CD8-positive, alpha-beta memory T cell (primary cell): ENCODE data around the gene VEGFA. TPM values are rescaled to one million over a fixed set of nuclear protein-coding genes. Genes with fewer than 3 reads are reported as not detected.

Experiments used
- CTCF ChIA-PET: fragments of 350-600 bp; sonication (Branson Sonifier 250); formaldehyde crosslinking; loops from one replicate; lab custom pipeline; 2021; ENCODE audit warnings: antibody characterized with exemption; lab: Charles Lee
- POLR2A ChIA-PET: fragments of 350-600 bp; sonication (Branson Sonifier 250); formaldehyde crosslinking; loops from one replicate; lab custom pipeline; 2021; ENCODE audit warnings: antibody characterized with exemption; lab: Charles Lee
- DNase-seq, 5 donors: peaks; one replicate each; pipeline versions ENCODE4 v3.0.0 to v3.0.0-alpha.2; 2020 to 2022; ENCODE audit warnings: mixed read lengths in 1 of 5
- H3K27ac ChIP-seq: one replicate; pipeline ENCODE4 v1.7.0; 2013; ENCODE audit warnings: low read depth, mild to moderate bottlenecking, low read length, moderate library complexity
- H3K27me3 ChIP-seq: 2 replicates; pipeline ENCODE4 v1.7.0; 2013; ENCODE audit warnings: low read length, mild to moderate bottlenecking; ENCODE audit not compliant: insufficient read depth, poor library complexity, severe bottlenecking
- H3K36me3 ChIP-seq: 2 replicates; pipeline ENCODE4 v1.7.0; 2013; ENCODE audit warnings: mild to moderate bottlenecking, low read length, moderate library complexity; ENCODE audit not compliant: insufficient read depth
- H3K4me1 ChIP-seq: 2 replicates; pipeline ENCODE4 v1.7.0; 2013; ENCODE audit warnings: mild to moderate bottlenecking, low read length, moderate library complexity; ENCODE audit not compliant: insufficient read depth
- H3K4me3 ChIP-seq: 2 replicates; pipeline ENCODE4 v1.7.0; 2013; ENCODE audit warnings: mild to moderate bottlenecking, low read length
- H3K9me3 ChIP-seq: 2 replicates; pipeline ENCODE4 v1.7.0; 2013; ENCODE audit warnings: mild to moderate bottlenecking, low read length
- H3K27ac Mint-ChIP-seq, 8 donors: one replicate each; pipeline ENCODE4 v1.8.0; 2020 to 2021; ENCODE audit warnings: mixed read lengths in 8 of 8, mild to moderate bottlenecking in 6 of 8, inconsistent platforms in 3 of 8, moderate library complexity in 3 of 8
- H3K27me3 Mint-ChIP-seq, 2 donors: one replicate each; pipeline ENCODE4 v1.8.0; 2020 to 2021; ENCODE audit warnings: mixed read lengths in 2 of 2, mild to moderate bottlenecking in 1 of 2, moderate library complexity in 1 of 2
- H3K36me3 Mint-ChIP-seq, 3 donors: one replicate each; pipeline ENCODE4 v1.8.0; 2020 to 2021; ENCODE audit warnings: mixed read lengths in 3 of 3, inconsistent platforms in 1 of 3, mild to moderate bottlenecking in 1 of 3
- H3K4me1 Mint-ChIP-seq, 3 donors: one replicate each; pipeline ENCODE4 v1.8.0; 2020 to 2021; ENCODE audit warnings: mixed read lengths in 3 of 3, inconsistent platforms in 1 of 3, mild to moderate bottlenecking in 1 of 3
- H3K4me3 Mint-ChIP-seq, 7 donors: one replicate each; pipeline ENCODE4 v1.8.0; 2020 to 2021; ENCODE audit warnings: mixed read lengths in 7 of 7, mild to moderate bottlenecking in 6 of 7, moderate library complexity in 4 of 7, inconsistent platforms in 2 of 7
- H3K9me3 Mint-ChIP-seq, 5 donors: one replicate each; pipeline ENCODE4 v1.8.0; 2020 to 2022; ENCODE audit warnings: mixed read lengths in 5 of 5, mild to moderate bottlenecking in 3 of 5, moderate library complexity in 2 of 5, inconsistent platforms in 1 of 5
- polyA plus RNA-seq: library from polyadenylated mRNA; unstranded; fragments of 300-500 nt; fragmentation: Illumina TruSeq; gene quantifications from one replicate; pipeline ENCODE4 v1.2.3, GENCODE V29; 2021
- total RNA-seq, 2 experiments: library from RNA; stranded (reverse); gene quantifications; one replicate each; pipeline ENCODE4 v1.2.3, GENCODE V29; 2021

Gene VEGFA
- total and polyA plus RNA-seq, 3 experiments from 2014 or later: 16.4 to 17.5 TPM; not detected in 1

GRCh38 chr6:43782764-43783513 lies 12.9 kb downstream of the VEGFA start:
- H3K4me3 Mint-ChIP-seq: no peak overlapping the region
- CTCF ChIA-PET: interaction anchor here (1.1 to 1.8 kb wide), 4 partner anchors 8 to 14 kb away, joined by 3 to 7 read pairs (median 4); partner anchors contain the start of gene VEGFA

GRCh38 chr6:43784049-43784855 lies 14.2 kb downstream of the VEGFA start:
- ChIA-PET CTCF (interaction anchor here (1.1 to 1.3 kb wide), 3 partner anchors 9 to 15 kb away, joined by 3 to 4 read pairs (median 4); no protein-coding TSS in a partner anchor), POLR2A (no interaction called here)
- Histone ChIP-seq H3K36me3 (no peaks in the 10 kb centered on the region), H3K4me3 (no peak overlapping the region), H3K27me3 (no peaks in the 10 kb centered on the region), H3K9me3 (no peaks in the 10 kb centered on the region), H3K4me1 (no peaks in the 10 kb centered on the region), H3K27ac (no peak overlapping the region)
- Mint-ChIP-seq H3K4me3 (no peak overlapping the region), H3K4me1 (no peaks in the 10 kb centered on the region), H3K27ac (peak overlapping the region in 1 of 8 donors; percentile 79), H3K36me3 (no peaks in the 10 kb centered on the region), H3K9me3 (no peaks in the 10 kb centered on the region), H3K27me3 (peaks cover 0 to 6% of the 10 kb centered on the region in 2 donors)
- DNase-seq: no peak

More at GRCh38 chr6:43782764-43783513, 12.9 kb downstream of the VEGFA start:
- Histone ChIP-seq H3K9me3 (no peaks in the 10 kb centered on the region), H3K36me3 (no peaks in the 10 kb centered on the region), H3K27ac (no peak overlapping the region), H3K4me1 (no peaks in the 10 kb centered on the region), H3K27me3 (no peaks in the 10 kb centered on the region), H3K4me3 (no peak overlapping the region)
- Mint-ChIP-seq H3K36me3 (no peaks in the 10 kb centered on the region), H3K4me1 (no peaks in the 10 kb centered on the region), H3K27ac (peak overlapping the region in 1 of 8 donors; percentile 56), H3K27me3 (peaks cover 0 to 6% of the 10 kb centered on the region in 2 donors), H3K9me3 (no peaks in the 10 kb centered on the region)
- POLR2A ChIA-PET: no interaction called here
- no peak for DNase-seq

GRCh38 chr6:43785220-43785752 lies 15.3 kb downstream of the VEGFA start:
- no peaks in the 10 kb centered on the region for H3K4me1 Mint-ChIP-seq
- Histone ChIP-seq H3K9me3 (no peaks in the 10 kb centered on the region), H3K36me3 (no peaks in the 10 kb centered on the region), H3K4me3 (no peak overlapping the region), H3K27ac (no peak overlapping the region), H3K27me3 (no peaks in the 10 kb centered on the region), H3K4me1 (no peaks in the 10 kb centered on the region)
- no peak overlapping the region for H3K4me3 Mint-ChIP-seq
- DNase-seq: no peak
- POLR2A ChIA-PET: no interaction called here
- H3K27ac Mint-ChIP-seq: no peak overlapping the region
- H3K27me3 Mint-ChIP-seq: peaks cover 0 to 4% of the 10 kb centered on the region in 2 donors
- no peaks in the 10 kb centered on the region for H3K9me3 Mint-ChIP-seq
- CTCF ChIA-PET: no interaction called here
- no peaks in the 10 kb centered on the region for H3K36me3 Mint-ChIP-seq

GRCh38 chr6:43785904-43786303 lies 15.9 kb downstream of the VEGFA start:
- no peaks in the 10 kb centered on the region for H3K9me3 Mint-ChIP-seq
- peak overlapping the region in 1 of 8 donors; percentile 63 for H3K27ac Mint-ChIP-seq
- Histone ChIP-seq H3K4me1 (no peaks in the 10 kb centered on the region), H3K27ac (no peak overlapping the region), H3K36me3 (no peaks in the 10 kb centered on the region), H3K9me3 (no peaks in the 10 kb centered on the region), H3K4me3 (no peak overlapping the region), H3K27me3 (no peaks in the 10 kb centered on the region)
- peaks cover 0 to 3% of the 10 kb centered on the region in 2 donors for H3K27me3 Mint-ChIP-seq
- ChIA-PET CTCF (interaction anchor here (1.0 to 1.1 kb wide), 2 partner anchors 13 to 16 kb away, joined by 4 to 6 read pairs; partner anchors contain the start of gene VEGFA), POLR2A (no interaction called here)
- H3K4me1 Mint-ChIP-seq: no peaks in the 10 kb centered on the region
- H3K4me3 Mint-ChIP-seq: no peak overlapping the region
- no peaks in the 10 kb centered on the region for H3K36me3 Mint-ChIP-seq
- DNase-seq: no peak

- H3K9me3 Mint-ChIP-seq: no peaks in the 10 kb centered on the region
- H3K27me3 Mint-ChIP-seq: peaks cover 0 to 6% of the 10 kb centered on the region in 2 donors
- no peaks in the 10 kb centered on the region for H3K4me1 ChIP-seq
- DNase-seq: no peak
- H3K36me3 ChIP-seq: no peaks in the 10 kb centered on the region
- H3K27ac ChIP-seq: no peak overlapping the region
- no peaks in the 10 kb centered on the region for H3K27me3 ChIP-seq
- H3K4me3 ChIP-seq: no peak overlapping the region
- ChIA-PET POLR2A (no interaction called here), CTCF (interaction anchor here (1.0 to 1.1 kb wide), 2 partner anchors 14 to 17 kb away, joined by 4 to 6 read pairs; partner anchors contain the start of gene VEGFA)
- no peak overlapping the region for H3K4me3 Mint-ChIP-seq
- no peak overlapping the region for H3K27ac Mint-ChIP-seq
- H3K4me1 Mint-ChIP-seq: no peaks in the 10 kb centered on the region
- no peaks in the 10 kb centered on the region for H3K9me3 ChIP-seq
- H3K36me3 Mint-ChIP-seq: no peaks in the 10 kb centered on the region
Observed at GRCh38 chr6:43786664-43787329, 16.8 kb downstream of the VEGFA start.

GRCh38 chr6:43788301-43788700 lies 18.3 kb downstream of the VEGFA start:
- Mint-ChIP-seq H3K27me3 (peaks cover 0 to 6% of the 10 kb centered on the region in 2 donors), H3K27ac (no peak overlapping the region), H3K4me3 (no peak overlapping the region), H3K9me3 (no peaks in the 10 kb centered on the region), H3K4me1 (no peaks in the 10 kb centered on the region), H3K36me3 (no peaks in the 10 kb centered on the region)
- no peaks in the 10 kb centered on the region for H3K4me1 ChIP-seq
- no peaks in the 10 kb centered on the region for H3K9me3 ChIP-seq
- no peak overlapping the region for H3K4me3 ChIP-seq
- H3K27ac ChIP-seq: no peak overlapping the region
- H3K36me3 ChIP-seq: no peaks in the 10 kb centered on the region
- no peak for DNase-seq
- ChIA-PET CTCF (interaction anchor here (2.7 kb wide), 1 partner anchor 19 kb away, joined by 6 read pairs; the partner anchor contains the start of gene VEGFA), POLR2A (no interaction called here)
- H3K27me3 ChIP-seq: no peaks in the 10 kb centered on the region

GRCh38 chr6:43789447-43789846 lies 19.4 kb downstream of the VEGFA start:
- Histone ChIP-seq H3K27ac (no peak overlapping the region), H3K36me3 (no peaks in the 10 kb centered on the region), H3K4me1 (no peaks in the 10 kb centered on the region), H3K9me3 (no peaks in the 10 kb centered on the region), H3K27me3 (no peaks in the 10 kb centered on the region), H3K4me3 (no peak overlapping the region)
- H3K4me3 Mint-ChIP-seq: no peak overlapping the region
- ChIA-PET CTCF (interaction anchor here (2.7 kb wide), 1 partner anchor 20 kb away, joined by 6 read pairs; the partner anchor contains the start of gene VEGFA), POLR2A (no interaction called here)
- H3K4me1 Mint-ChIP-seq: no peaks in the 10 kb centered on the region
- DNase-seq: no peak
- H3K9me3 Mint-ChIP-seq: no peaks in the 10 kb centered on the region
- H3K27ac Mint-ChIP-seq: no peak overlapping the region
- no peaks in the 10 kb centered on the region for H3K36me3 Mint-ChIP-seq
- H3K27me3 Mint-ChIP-seq: peaks cover 4% of the 10 kb centered on the region in 2 donors
